CD14-positive monocyte (primary cell): ENCODE measurements around the gene TSPOAP1. TPM values are rescaled to one million over a fixed set of nuclear protein-coding genes. Genes with fewer than 3 reads are reported as not detected.

Experiments
- DNase-seq, 3 donors: peaks; one replicate each; pipeline ENCODE4 v3.0.0-alpha.2; 2011 to 2022
- H2AFZ ChIP-seq: 2 replicates; pipeline ENCODE4 v1.6.0; 2012; ENCODE audit warnings: mild to moderate bottlenecking, low read depth, low read length, inconsistent platforms; ENCODE audit not compliant: insufficient read depth, poor library complexity, severe bottlenecking
- H3K27ac ChIP-seq, 2 donors: 1 replicate in 1 of 2; 2 replicates in 1 of 2; pipeline ENCODE4 v1.5.1; 2012 to 2013; ENCODE audit warnings: low read length in 2 of 2, control low read depth in 1 of 2, inconsistent platforms in 1 of 2, low read depth in 1 of 2, mild to moderate bottlenecking in 1 of 2
- H3K27me3 ChIP-seq, 2 donors: one replicate each; pipeline versions ENCODE4 v1.6.0 to v1.6.1; 2011 to 2013; ENCODE audit warnings: low read length in 2 of 2; ENCODE audit not compliant: control insufficient read depth in 2 of 2, insufficient read depth in 2 of 2
- H3K36me3 ChIP-seq, 2 donors: replicated peaks in 1 of 2; 1 replicate in 1 of 2; 2 replicates in 1 of 2; pipeline versions ENCODE4 v1.5.1 to v1.6.1; 2012 to 2013; ENCODE audit warnings: low read length in 2 of 2, control low read depth in 1 of 2, inconsistent platforms in 1 of 2, mild to moderate bottlenecking in 1 of 2; ENCODE audit not compliant: insufficient read depth in 2 of 2, control insufficient read depth in 1 of 2
- H3K4me1 ChIP-seq, 2 donors: 1 replicate in 1 of 2; 2 replicates in 1 of 2; pipeline versions ENCODE4 v1.5.1 to v1.6.1; 2012 to 2013; ENCODE audit warnings: low read length in 2 of 2, control low read depth in 1 of 2, inconsistent platforms in 1 of 2, mild to moderate bottlenecking in 1 of 2, moderate library complexity in 1 of 2; ENCODE audit not compliant: insufficient read depth in 2 of 2, control insufficient read depth in 1 of 2
- H3K4me2 ChIP-seq: replicated peaks from 2 replicates; pipeline ENCODE3; 2012; ENCODE audit warnings: low read length, moderate library complexity, mild to moderate bottlenecking; ENCODE audit not compliant: poor library complexity, severe bottlenecking; ENCODE audit errors: extremely low read depth
- H3K4me3 ChIP-seq, 3 experiments: fragments of 200-600 bp in 1 of 3; sonication (generic) in 1 of 3; replicated peaks in 1 of 3; 1 replicate in 2 of 3; 2 replicates in 1 of 3; pipeline ENCODE4 v1.5.1; 2011 to 2013; ENCODE audit warnings: low read length in 3 of 3, mild to moderate bottlenecking in 3 of 3, control low read depth in 2 of 3, low read depth in 2 of 3, inconsistent platforms in 1 of 3, moderate library complexity in 1 of 3
- H3K79me2 ChIP-seq: 2 replicates; pipeline ENCODE4 v1.6.0; 2012; ENCODE audit warnings: mild to moderate bottlenecking, control low read depth, inconsistent platforms, low read length, moderate library complexity; ENCODE audit not compliant: insufficient read depth
- H3K9ac ChIP-seq: 2 replicates; pipeline ENCODE4 v1.6.0; 2017; ENCODE audit warnings: low read length, mild to moderate bottlenecking; ENCODE audit not compliant: insufficient read depth, poor library complexity, severe bottlenecking
- H3K9me3 ChIP-seq, 2 donors: replicated peaks in 1 of 2; 1 replicate in 1 of 2; 2 replicates in 1 of 2; pipeline versions ENCODE4 v1.5.1 to v1.6.1; 2012 to 2013; ENCODE audit warnings: low read length in 2 of 2, control low read depth in 1 of 2; ENCODE audit not compliant: control insufficient read depth in 1 of 2, insufficient read depth in 1 of 2
- H4K20me1 ChIP-seq: 2 replicates; pipeline ENCODE4 v1.6.0; 2012; ENCODE audit warnings: mild to moderate bottlenecking, low read length, control low read depth, moderate library complexity; ENCODE audit not compliant: insufficient read depth
- H3K27ac Mint-ChIP-seq, 7 donors: one replicate each; pipeline ENCODE4 v1.8.0; 2020; ENCODE audit warnings: mild to moderate bottlenecking in 7 of 7, mixed read lengths in 7 of 7, moderate library complexity in 6 of 7, inconsistent platforms in 2 of 7
- H3K27me3 Mint-ChIP-seq, 3 donors: one replicate each; pipeline ENCODE4 v1.8.0; 2021 to 2022; ENCODE audit warnings: low read depth in 3 of 3, mild to moderate bottlenecking in 3 of 3, mixed read lengths in 3 of 3, moderate library complexity in 3 of 3, inconsistent platforms in 1 of 3
- H3K36me3 Mint-ChIP-seq, 2 donors: one replicate each; pipeline ENCODE4 v1.8.0; 2020; ENCODE audit warnings: mixed read lengths in 2 of 2, inconsistent platforms in 1 of 2, mild to moderate bottlenecking in 1 of 2
- H3K4me1 Mint-ChIP-seq: one replicate; pipeline ENCODE4 v1.8.0; 2020; ENCODE audit warnings: mild to moderate bottlenecking, mixed read lengths
- H3K4me3 Mint-ChIP-seq, 2 donors: one replicate each; pipeline ENCODE4 v1.8.0; 2020; ENCODE audit warnings: mild to moderate bottlenecking in 2 of 2, mixed read lengths in 2 of 2, moderate library complexity in 1 of 2
- H3K9me3 Mint-ChIP-seq, 7 donors: one replicate each; pipeline ENCODE4 v1.8.0; 2020 to 2022; ENCODE audit warnings: mixed read lengths in 7 of 7, mild to moderate bottlenecking in 6 of 7, moderate library complexity in 6 of 7, inconsistent platforms in 2 of 7
- CTCF ChIP-seq: fragments of 200-600 bp; IDR thresholded peaks from one replicate; pipeline ENCODE4 v1.8.0; 2022; ENCODE audit warnings: antibody characterized with exemption, mild to moderate bottlenecking
- WGBS: methylation state at CpG from one replicate; pipeline ENCODE4 v1.1.5; 2013; ENCODE audit warnings: missing lambda C conversion rate; ENCODE audit not compliant: insufficient coverage; 5-methylcytosine and 5-hydroxymethylcytosine counted together
- intact Hi-C, 2 donors: fragments of 100-400 bp; cut with micrococcal nuclease; formaldehyde crosslinking; loops; one replicate each; pipeline versions ENCODE4 v1.15.0 to v1.15.1; 2023
- polyA plus RNA-seq, 3 donors: library from polyadenylated mRNA; depleted of rRNA in 1 of 3; unstranded in 2 of 3; stranded (reverse) in 1 of 3; fragments of 300-500 nt in 2 of 3; fragments of >200 nt in 1 of 3; fragmentation: Illumina TruSeq in 2 of 3; gene quantifications; 1 replicate in 2 of 3; 2 replicates in 1 of 3; pipeline ENCODE4 v1.2.3, GENCODE V29; 2012 to 2021

TSPOAP1 gene
- polyA plus RNA-seq, 3 donors = 0.10 to 14.0 (median 0.18) TPM

GRCh38 chr17:58300336-58300735 is 28.3 kb downstream of the TSPOAP1 start:
- peak overlapping the region in 3 of 7 donors; percentile 15 to 32 (median 21) for H3K27ac Mint-ChIP-seq
- H3K4me3 ChIP-seq = no peak overlapping the region
- intact Hi-C loops = no loop called here

GRCh38 chr17:58294034-58294433 is 34.6 kb downstream of the TSPOAP1 start:
- H3K27me3 Mint-ChIP-seq = no peaks in the 10 kb centered on the region
- no peaks in the 10 kb centered on the region for H3K36me3 ChIP-seq
- H3K9me3 Mint-ChIP-seq = peaks cover 0 to 2% (median 0%) of the 10 kb centered on the region in 7 donors
- no peaks in the 10 kb centered on the region for H3K27me3 ChIP-seq
- H3K4me1 Mint-ChIP-seq = peaks cover 66% of the 10 kb centered on the region
- DNase-seq = no peak
- H3K27ac ChIP-seq = peak overlapping the region in 1 of 2 donors; percentile 47
- TF ChIP-seq CTCF = no peak
- H3K4me3 Mint-ChIP-seq = no peak overlapping the region
- H3K36me3 Mint-ChIP-seq = no peaks in the 10 kb centered on the region
- H3K4me2 ChIP-seq = no peak overlapping the region
- H3K9me3 ChIP-seq = peaks cover 0 to 4% of the 10 kb centered on the region in 2 donors
- H3K27ac Mint-ChIP-seq = peak overlapping the region in 5 of 7 donors; percentile 30 to 67 (median 54)
- intact Hi-C loops = no loop called here
- 83% methylated on average over 1 of the region's 1 CpG for WGBS
- H2AFZ ChIP-seq = no peak overlapping the region
- peaks cover 100% of the 10 kb centered on the region for H3K79me2 ChIP-seq
- H3K9ac ChIP-seq = no peak overlapping the region
- H4K20me1 ChIP-seq = no peaks in the 10 kb centered on the region
- H3K4me1 ChIP-seq = peaks cover 29 to 51% of the 10 kb centered on the region in 2 donors
- no peak overlapping the region for H3K4me3 ChIP-seq

More at GRCh38 chr17:58300336-58300735, 28.3 kb downstream of the TSPOAP1 start:
- no peaks in the 10 kb centered on the region for H3K9me3 Mint-ChIP-seq
- no peak overlapping the region for H3K9ac ChIP-seq
- H3K4me3 Mint-ChIP-seq = no peak overlapping the region
- DNase-seq = no peak
- no peak overlapping the region for H3K4me2 ChIP-seq
- no peaks in the 10 kb centered on the region for H4K20me1 ChIP-seq
- no peaks in the 10 kb centered on the region for H3K9me3 ChIP-seq
- H2AFZ ChIP-seq = peak overlapping the region; percentile 8
- no peaks in the 10 kb centered on the region for H3K36me3 ChIP-seq
- 79% methylated on average over 5 of the region's 6 CpGs for whole genome bisulfite sequencing
- H3K79me2 ChIP-seq = peaks cover 92% of the 10 kb centered on the region
- H3K36me3 Mint-ChIP-seq = peaks cover 8 to 12% of the 10 kb centered on the region in 2 donors
- H3K27ac ChIP-seq = peak overlapping the region in 1 of 2 donors; percentile 33
- no peak for TF ChIP-seq CTCF
- peaks cover 46 to 58% of the 10 kb centered on the region in 2 donors for H3K4me1 ChIP-seq
- H3K27me3 Mint-ChIP-seq = peaks cover 0 to 2% (median 0%) of the 10 kb centered on the region in 3 donors
- peaks cover 69% of the 10 kb centered on the region for H3K4me1 Mint-ChIP-seq
- no peaks in the 10 kb centered on the region for H3K27me3 ChIP-seq
